Heart left ventricle (tissue), 16 donors: Measurements from ENCODE around the gene PCGF3. TPM values are rescaled to one million over a fixed set of nuclear protein-coding genes. Genes with fewer than 3 reads are reported as not detected.
A peak's percentile ranks its signal among the peaks of the same experiment; 100 is the strongest.
"Not testable (repeated sequence)": the region's sequence is repeated elsewhere in the genome, so short reads cannot be mapped to it uniquely, and the experiment has no call there.

ENCODE experiments used
- ATAC-seq, 4 donors: fragments of 200-7000 bp; cut with Tn5 transposase; one replicate each; pipeline ENCODE4 v1.9.1; 2020 to 2022; ENCODE audit warnings: moderate library complexity in 4 of 4, mild to moderate bottlenecking in 3 of 4, moderate number of reproducible peaks in 1 of 4
- DNase-seq, 5 donors: peaks; one replicate each; pipeline ENCODE4 v3.0.0-alpha.2; 2020
- H3K27ac ChIP-seq, 12 donors: fragments of 200-600 bp; sonication (generic) in 4 of 12; one replicate each; pipeline versions ENCODE4 v1.5.0 to v1.8.0; 2016 to 2022; ENCODE audit warnings: mild to moderate bottlenecking in 2 of 12
- H3K27me3 ChIP-seq, 9 donors: fragments of 200-600 bp; sonication (generic) in 2 of 9; one replicate each; pipeline versions ENCODE4 v1.5.1 to v1.8.0; 2016 to 2022; ENCODE audit warnings: mild to moderate bottlenecking in 3 of 9
- H3K36me3 ChIP-seq, 9 donors: fragments of 200-600 bp; sonication (generic) in 2 of 9; one replicate each; pipeline versions ENCODE4 v1.5.0 to v1.8.0; 2018 to 2022; ENCODE audit warnings: mild to moderate bottlenecking in 2 of 9
- H3K4me1 ChIP-seq, 12 donors: fragments of 200-600 bp; sonication (generic) in 4 of 12; one replicate each; pipeline versions ENCODE4 v1.5.0 to v1.8.0; 2016 to 2022; ENCODE audit warnings: mild to moderate bottlenecking in 3 of 12
- H3K4me3 ChIP-seq, 12 donors: fragments of 200-600 bp; sonication (generic) in 4 of 12; one replicate each; pipeline versions ENCODE4 v1.5.0 to v1.8.0; 2017 to 2022; ENCODE audit warnings: mild to moderate bottlenecking in 9 of 12, moderate library complexity in 4 of 12
- H3K9me3 ChIP-seq, 12 donors: fragments of 200-600 bp; sonication (generic) in 4 of 12; one replicate each; pipeline versions ENCODE4 v1.5.0 to v1.8.0; 2016 to 2022; ENCODE audit warnings: mild to moderate bottlenecking in 1 of 12
- POLR2A ChIP-seq, 2 donors: fragments of 450-650 bp; IDR thresholded peaks; one replicate each; pipeline ENCODE4 v1.6.1; 2017; ENCODE audit warnings: antibody characterized with exemption in 2 of 2, mild to moderate bottlenecking in 2 of 2, moderate library complexity in 2 of 2
- WGBS, 4 donors: extraction: QIAGEN DNeasy Blood & Tissue Kit in 2 of 4; methylation state at CpG; one replicate each; pipeline versions ENCODE4 v1.1.5 to v1.1.7; 2013 to 2018; 5-methylcytosine and 5-hydroxymethylcytosine counted together
- intact Hi-C, 10 donors: fragments of 100-400 bp; cut with DNase I; formaldehyde crosslinking; loops; one replicate each; pipeline versions ENCODE4 v1.11.1 to v1.14.2; 2022
- polyA plus RNA-seq, 2 donors: library from polyadenylated mRNA; stranded (reverse); fragments of 200-250 nt; gene quantifications; one replicate each; pipeline ENCODE4 v1.2.3, GENCODE V29; 2013
- total RNA-seq, 9 donors: library from RNA; depleted of rRNA in 2 of 9; stranded (reverse); fragments of >200 nt in 2 of 9; fragmentation: NEBNext Ultra II Directional in 3 of 9; extraction: Animal tissue kit (Norgen Biotek cat#: 25700) in 3 of 9; gene quantifications; one replicate each; pipeline versions ENCODE4 v1.1.0 to v1.2.4, GENCODE V29; 2016 to 2023
- TF ChIP-seq, protein P1 (sequence below), 12 donors: fragments of 200-600 bp; sonication (generic) in 4 of 12; IDR thresholded peaks; one replicate each; pipeline versions ENCODE4 v1.5.0 to v1.8.0; 2018 to 2022; ENCODE audit warnings: antibody characterized with exemption in 12 of 12, mild to moderate bottlenecking in 5 of 12
- donor health status: ischemic (EF 13 %, LVEDD 7.1; RV severe dilation, severe dysfunction).
- donor health status: healthy with polysubstance abuse.
- donor health status: DM: no; HTN: yes; CAD: no.
- donor health status: DM: no; HTN: no; CAD: no.
- donor health status: ischemic (EF 25% LVEDD 6.9; RV normal size, moderate dysfunction).
- donor health status: ischemic (EF 25% LVEDD 5.7; RV mildly dilated, moderate dysfunction).
- donor health status: healthy.
- donor health status: DM: yes; HTN: yes; CAD: no.
- donor health status: ischemic (EF 35%, LVEDD 5.7; RV mildly dilated, moderate dysfunction).
- donor health status: nonischemic (EF 11% LVEDD 7.7; RV severe dilation, severe dysfunction).
- donor health status: DM: yes; HTN: yes; CAD: no.
- donor health status: PGD.
- donor health status: ischemic (EF 29% LVEDD 5.4; RV normal size, mild dysfunction).
- donor health status: nonischemic (EF 23%, LVEDD 6.1; RV moderate dilation, normal function).

Gene PCGF3
- total and polyA plus RNA-seq, 11 donors, result 16.2 to 45.7 (median 22.5) TPM

- intact Hi-C loops, result no loop called here
- H3K27ac ChIP-seq, result no peak overlapping the region
- DNase-seq, result peak in 1 of 5 donors; percentile 20
- no peak for ATAC-seq
- no peak overlapping the region for H3K4me3 ChIP-seq
- no peaks in the 10 kb centered on the region for H3K27me3 ChIP-seq
- H3K9me3 ChIP-seq, result no peaks in the 10 kb centered on the region
- WGBS, 4 donors, result 95 to 97% (median 96%) methylated on average over 8 of the region's 8 CpGs
- no peaks in the 10 kb centered on the region for H3K4me1 ChIP-seq
- TF ChIP-seq, protein P1, sequence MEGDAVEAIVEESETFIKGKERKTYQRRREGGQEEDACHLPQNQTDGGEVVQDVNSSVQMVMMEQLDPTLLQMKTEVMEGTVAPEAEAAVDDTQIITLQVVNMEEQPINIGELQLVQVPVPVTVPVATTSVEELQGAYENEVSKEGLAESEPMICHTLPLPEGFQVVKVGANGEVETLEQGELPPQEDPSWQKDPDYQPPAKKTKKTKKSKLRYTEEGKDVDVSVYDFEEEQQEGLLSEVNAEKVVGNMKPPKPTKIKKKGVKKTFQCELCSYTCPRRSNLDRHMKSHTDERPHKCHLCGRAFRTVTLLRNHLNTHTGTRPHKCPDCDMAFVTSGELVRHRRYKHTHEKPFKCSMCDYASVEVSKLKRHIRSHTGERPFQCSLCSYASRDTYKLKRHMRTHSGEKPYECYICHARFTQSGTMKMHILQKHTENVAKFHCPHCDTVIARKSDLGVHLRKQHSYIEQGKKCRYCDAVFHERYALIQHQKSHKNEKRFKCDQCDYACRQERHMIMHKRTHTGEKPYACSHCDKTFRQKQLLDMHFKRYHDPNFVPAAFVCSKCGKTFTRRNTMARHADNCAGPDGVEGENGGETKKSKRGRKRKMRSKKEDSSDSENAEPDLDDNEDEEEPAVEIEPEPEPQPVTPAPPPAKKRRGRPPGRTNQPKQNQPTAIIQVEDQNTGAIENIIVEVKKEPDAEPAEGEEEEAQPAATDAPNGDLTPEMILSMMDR (IDR thresholded peaks at IDR 0.05), result no peak
- TF ChIP-seq POLR2A (IDR thresholded peaks at IDR 0.05), result no peak
- H3K36me3 ChIP-seq, result peaks cover 2 to 88% (median 86%) of the 10 kb centered on the region in 9 donors
Observed at GRCh38 chr4:735583-735982, 30.0 kb downstream of the PCGF3 start.

DNA sequence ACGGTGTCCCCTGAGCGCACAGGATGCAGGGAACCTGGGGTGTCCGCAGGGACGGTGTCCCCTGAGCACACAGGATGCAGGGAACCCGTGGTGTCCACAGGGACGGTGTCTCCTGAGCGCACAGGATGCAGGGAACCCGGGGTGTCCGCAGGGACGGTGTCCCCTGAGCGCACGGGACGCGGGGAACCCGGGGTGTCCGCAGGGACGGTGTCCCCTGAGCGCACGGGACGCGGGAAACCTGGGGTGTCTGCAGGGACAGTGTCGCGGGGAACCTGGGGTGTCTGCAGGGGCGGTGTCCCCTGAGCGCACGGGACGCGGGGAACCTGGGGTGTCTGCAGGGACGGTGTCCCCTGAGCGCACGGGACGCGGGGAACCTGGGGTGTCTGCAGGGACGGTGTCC, 30.9 kb downstream of the PCGF3 start:
- H3K27me3 ChIP-seq, H3K4me3 ChIP-seq, ATAC-seq, H3K9me3 ChIP-seq, H3K4me1 ChIP-seq, intact Hi-C loops, H3K27ac ChIP-seq: not testable (repeated sequence)
- 95 to 96% (median 95%) methylated on average over 26 to 34 of the region's 34 CpGs for WGBS, 4 donors
- peaks cover 2 to 90% (median 88%) of the 10 kb centered on the region in 9 donors for H3K36me3 ChIP-seq
- peak in 1 of 5 donors; percentile 20 for DNase-seq

DNA sequence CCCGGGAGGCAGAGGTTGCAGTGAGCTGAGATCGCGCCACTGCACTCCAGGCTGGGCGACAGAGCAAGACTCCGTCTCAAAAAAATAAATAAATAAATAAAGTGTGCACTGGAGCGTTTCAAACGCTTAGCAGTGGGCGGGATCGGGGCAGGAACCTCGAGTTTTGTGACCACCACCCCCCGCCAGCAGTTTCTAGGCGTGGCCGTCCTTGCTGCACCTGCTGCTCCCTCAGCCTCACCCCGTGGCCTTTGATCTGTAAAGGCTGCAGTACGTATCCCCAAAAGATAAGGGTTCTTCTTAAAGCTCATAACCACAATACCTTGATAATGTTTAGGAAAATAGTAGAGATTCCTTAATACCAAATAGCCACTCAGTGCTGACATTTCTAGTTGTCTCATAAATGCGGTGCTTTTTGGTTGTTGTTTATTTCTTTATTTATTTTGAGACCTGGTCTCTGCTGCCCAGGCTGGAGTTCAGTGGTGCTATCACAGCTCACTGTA, 33.2 kb downstream of the PCGF3 start:
- no peak for TF ChIP-seq POLR2A (IDR thresholded peaks at IDR 0.05)
- TF ChIP-seq, protein P1 (IDR thresholded peaks at IDR 0.05), result no peak
- 91 to 93% (median 92%) methylated on average over 16 of the region's 16 CpGs for WGBS, 4 donors
- intact Hi-C loops, result no loop called here
- H3K36me3 ChIP-seq, result peaks cover 2 to 84% (median 75%) of the 10 kb centered on the region in 9 donors
- no peak overlapping the region for H3K4me3 ChIP-seq
- no peak overlapping the region for H3K27ac ChIP-seq
- H3K9me3 ChIP-seq, result no peaks in the 10 kb centered on the region
- DNase-seq, result no peak
- H3K4me1 ChIP-seq, result no peaks in the 10 kb centered on the region
- no peaks in the 10 kb centered on the region for H3K27me3 ChIP-seq
- no peak for ATAC-seq

- WGBS, 4 donors, result 95 to 96% (median 96%) methylated on average over 22 of the region's 22 CpGs
- no peak for TF ChIP-seq POLR2A (IDR thresholded peaks at IDR 0.05)
- TF ChIP-seq, protein P1 (IDR thresholded peaks at IDR 0.05), result no peak
- ATAC-seq, result no peak
- intact Hi-C loops, result no loop called here
- H3K27me3 ChIP-seq, result no peaks in the 10 kb centered on the region
- no peak for DNase-seq
- H3K4me3 ChIP-seq, result no peak overlapping the region
- H3K4me1 ChIP-seq, result no peaks in the 10 kb centered on the region
- H3K9me3 ChIP-seq, result no peaks in the 10 kb centered on the region
- H3K36me3 ChIP-seq, result peaks cover 0 to 84% (median 72%) of the 10 kb centered on the region in 9 donors
- no peak overlapping the region for H3K27ac ChIP-seq
Observed at GRCh38 chr4:739569-739968, 33.9 kb downstream of the PCGF3 start.

DNA sequence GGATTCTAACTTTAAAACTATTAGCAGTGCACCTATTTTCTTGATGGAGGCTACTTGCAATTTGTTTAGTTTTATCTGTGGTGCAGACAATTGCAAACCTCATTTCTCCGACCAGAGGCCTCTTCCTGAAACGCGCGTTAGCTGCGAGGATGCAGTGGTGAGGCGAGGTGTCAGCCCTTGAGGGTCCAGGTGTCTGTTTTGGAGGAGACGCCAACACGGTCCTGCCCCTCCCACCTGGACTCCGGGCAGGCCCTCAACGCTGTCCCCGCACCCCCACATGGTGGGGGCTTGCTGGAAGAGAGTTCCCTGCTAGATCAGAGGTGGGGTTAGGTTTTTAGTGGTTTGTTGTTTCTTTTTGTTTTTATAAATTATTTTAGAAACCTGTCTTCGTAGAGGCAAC, 34.4 kb downstream of the PCGF3 start:
- Histone ChIP-seq H3K27me3 (no peaks in the 10 kb centered on the region), H3K4me3 (no peak overlapping the region), H3K36me3 (peaks cover 0 to 79% (median 67%) of the 10 kb centered on the region in 9 donors), H3K9me3 (no peaks in the 10 kb centered on the region), H3K4me1 (no peaks in the 10 kb centered on the region), H3K27ac (no peak overlapping the region)
- ATAC-seq, result no peak
- 86 to 89% (median 89%) methylated on average over 12 of the region's 12 CpGs for WGBS, 4 donors
- intact Hi-C loops, result loop anchor here in 5 of 10 donors (5.0 to 10.0 kb wide), 3 partner anchors 245 to 255 kb away; partner anchors contain the start of genes IDUA (in 4 of the 5) and SLC26A1 (in 1 of the 5)
- TF ChIP-seq POLR2A (IDR thresholded peaks at IDR 0.05), result no peak
- TF ChIP-seq, protein P1 (IDR thresholded peaks at IDR 0.05), result no peak
- DNase-seq, result no peak
